H1 (cell line): ENCODE data around the gene SEMA3D. TPM values are rescaled to one million over a fixed set of nuclear protein-coding genes. Genes with fewer than 3 reads are reported as not detected.

Source experiments
- CTCF ChIA-PET: fragments of 300-600 bp; sonication (Branson Sonifier 250); formaldehyde crosslinking; loops from one replicate; lab custom pipeline; 2021; ENCODE audit not compliant: partially characterized antibody; lab: Charles Lee
- POLR2A ChIA-PET: fragments of 300-600 bp; sonication (Branson Sonifier 250); formaldehyde crosslinking; loops from one replicate; lab custom pipeline; 2021; ENCODE audit warnings: inconsistent platforms; ENCODE audit not compliant: partially characterized antibody; lab: Charles Lee
- DNase-seq, 2 experiments: peaks; one replicate each; pipeline versions ENCODE4 v3.0.0 to v3.0.0-alpha.2; 2010 to 2022; ENCODE audit warnings: low spot score in 2 of 2, low read depth in 1 of 2, mixed read lengths in 1 of 2
- FAIRE-seq: peaks from 2 replicates; lab custom pipeline; 2011; peaks lifted over from hg19 to GRCh38; lab: Jason Lieb, UNC
- H2AFZ ChIP-seq: 2 replicates; pipeline ENCODE4 v1.8.1; 2012; ENCODE audit warnings: low read length, inconsistent platforms
- H2AK5ac ChIP-seq: 2 replicates; pipeline ENCODE4 v1.6.1; 2013; ENCODE audit warnings: low read depth, low read length
- H2BK120ac ChIP-seq: replicated peaks from 2 replicates; pipeline ENCODE3; 2013; ENCODE audit warnings: low read depth, low read length, inconsistent platforms
- H2BK12ac ChIP-seq: 2 replicates; pipeline ENCODE4 v1.6.1; 2013; ENCODE audit warnings: low read depth, low read length
- H2BK15ac ChIP-seq: 2 replicates; pipeline ENCODE4 v1.6.1; 2013; ENCODE audit warnings: low read length
- H2BK20ac ChIP-seq: 2 replicates; pipeline ENCODE4 v1.6.1; 2013; ENCODE audit warnings: low read length
- H2BK5ac ChIP-seq: 2 replicates; pipeline ENCODE4 v1.6.1; 2013; ENCODE audit warnings: low read depth, low read length
- H3K14ac ChIP-seq: 2 replicates; pipeline ENCODE4 v1.6.1; 2013; ENCODE audit warnings: inconsistent platforms; ENCODE audit not compliant: insufficient read length
- H3K18ac ChIP-seq: 2 replicates; pipeline ENCODE4 v1.6.1; 2013; ENCODE audit warnings: low read length; ENCODE audit errors: extremely low read depth
- H3K23ac ChIP-seq: 2 replicates; pipeline ENCODE4 v1.6.1; 2013; ENCODE audit warnings: inconsistent platforms; ENCODE audit not compliant: insufficient read length
- H3K23me2 ChIP-seq: 2 replicates; pipeline ENCODE4 v1.6.1; 2013; ENCODE audit warnings: low read depth, low read length
- H3K27ac ChIP-seq: 2 replicates; pipeline ENCODE4 v1.6.1; 2011; ENCODE audit warnings: low read depth, low read length, inconsistent platforms
- H3K27me3 ChIP-seq, 4 experiments: replicated peaks in 1 of 4; 1 replicate in 1 of 4; 2 replicates in 3 of 4; pipeline versions ENCODE4 v1.6.1 to v1.8.1; 2011 to 2013; ENCODE audit warnings: low read length in 3 of 4, mild to moderate bottlenecking in 3 of 4, inconsistent platforms in 2 of 4, mixed read lengths in 2 of 4, moderate library complexity in 1 of 4; ENCODE audit not compliant: control insufficient read depth in 3 of 4, insufficient read depth in 3 of 4; ENCODE audit errors: extremely low read depth in 1 of 4
- H3K36me3 ChIP-seq, 4 experiments: 2 replicates each; pipeline versions ENCODE4 v1.6.1 to v1.8.1; 2011 to 2013; ENCODE audit warnings: mild to moderate bottlenecking in 4 of 4, low read length in 3 of 4, moderate library complexity in 2 of 4, control low read depth in 1 of 4, inconsistent platforms in 1 of 4; ENCODE audit not compliant: insufficient read depth in 4 of 4, control insufficient read depth in 2 of 4
- H3K4ac ChIP-seq: replicated peaks from 2 replicates; pipeline ENCODE3; 2013; ENCODE audit warnings: low read length, low read depth, mixed read lengths, inconsistent platforms; ENCODE audit not compliant: insufficient read length
- H3K4me1 ChIP-seq, 4 experiments: replicated peaks in 1 of 4; 1 replicate in 1 of 4; 2 replicates in 3 of 4; pipeline versions ENCODE4 v1.6.1 to v1.8.1; 2011 to 2013; ENCODE audit warnings: low read length in 3 of 4, inconsistent platforms in 2 of 4, mixed read lengths in 1 of 4; ENCODE audit not compliant: insufficient read depth in 4 of 4, control insufficient read depth in 3 of 4
- H3K4me2 ChIP-seq, 2 experiments: 2 replicates each; pipeline versions ENCODE4 v1.6.1 to v1.8.1; 2011 to 2013; ENCODE audit warnings: low read depth in 2 of 2, low read length in 2 of 2, control low read depth in 1 of 2, inconsistent platforms in 1 of 2, mild to moderate bottlenecking in 1 of 2; ENCODE audit not compliant: insufficient read depth in 1 of 2
- H3K4me3 ChIP-seq, 4 experiments: fragments of 200-600, 300-600 bp in 1 of 4; sonication (generic), shearing (Covaris generic), sonication (Bioruptor Twin) in 1 of 4; 2 replicates each; pipeline versions ENCODE4 v1.5.1 to v1.8.1; 2011 to 2016; ENCODE audit warnings: low read length in 4 of 4, low read depth in 3 of 4, control low read depth in 2 of 4, inconsistent platforms in 2 of 4, mild to moderate bottlenecking in 2 of 4, mixed read lengths in 1 of 4, moderate library complexity in 1 of 4; ENCODE audit not compliant: insufficient read depth in 2 of 4; ENCODE audit errors: extremely low read depth in 1 of 4
- H3K56ac ChIP-seq: replicated peaks from 2 replicates; pipeline ENCODE3; 2013; ENCODE audit warnings: low read depth, mild to moderate bottlenecking, mixed read lengths, low read length, inconsistent platforms; ENCODE audit not compliant: insufficient read length
- H3K79me1 ChIP-seq: 2 replicates; pipeline ENCODE4 v1.6.1; 2013; ENCODE audit warnings: low read depth, low read length, control low read depth
- H3K79me2 ChIP-seq, 2 experiments: 2 replicates each; pipeline versions ENCODE4 v1.6.1 to v1.8.1; 2012 to 2013; ENCODE audit warnings: low read length in 2 of 2, mild to moderate bottlenecking in 2 of 2, inconsistent platforms in 1 of 2; ENCODE audit not compliant: insufficient read depth in 2 of 2, control insufficient read depth in 1 of 2
- H3K9ac ChIP-seq, 4 experiments: replicated peaks in 1 of 4; 1 replicate in 1 of 4; 2 replicates in 3 of 4; pipeline versions ENCODE4 v1.6.1 to v1.8.1; 2011 to 2013; ENCODE audit warnings: low read depth in 3 of 4, low read length in 3 of 4, control low read depth in 2 of 4, mild to moderate bottlenecking in 2 of 4, moderate library complexity in 2 of 4, inconsistent platforms in 1 of 4; ENCODE audit errors: extremely low read depth in 1 of 4
- H3K9me3 ChIP-seq, 2 experiments: 2 replicates each; pipeline versions ENCODE4 v1.6.1 to v1.8.1; 2012 to 2013; ENCODE audit warnings: mild to moderate bottlenecking in 2 of 2, moderate library complexity in 2 of 2, control low read depth in 1 of 2, inconsistent platforms in 1 of 2, low read depth in 1 of 2, low read length in 1 of 2, mixed read lengths in 1 of 2; ENCODE audit not compliant: insufficient read depth in 2 of 2
- H4K20me1 ChIP-seq, 2 experiments: replicated peaks in 1 of 2; 2 replicates each; pipeline versions ENCODE3 to v1.8.1; 2011 to 2013; ENCODE audit warnings: inconsistent platforms in 2 of 2, low read length in 2 of 2, mild to moderate bottlenecking in 1 of 2; ENCODE audit not compliant: insufficient read depth in 2 of 2, control insufficient read depth in 1 of 2
- H4K5ac ChIP-seq: 2 replicates; pipeline ENCODE4 v1.6.1; 2013; ENCODE audit warnings: low read length, low read depth, mixed read lengths, inconsistent platforms; ENCODE audit not compliant: insufficient read length
- H4K8ac ChIP-seq: 2 replicates; pipeline ENCODE4 v1.8.0; 2013; ENCODE audit warnings: mild to moderate bottlenecking, moderate library complexity, low read length, inconsistent platforms; ENCODE audit not compliant: insufficient read depth; ENCODE audit errors: extremely low read depth
- H4K91ac ChIP-seq: replicated peaks from 2 replicates; pipeline ENCODE3; 2013; ENCODE audit warnings: low read length, mixed read lengths, inconsistent platforms; ENCODE audit not compliant: insufficient read length
- CREB1 ChIP-seq: IDR thresholded peaks from 2 replicates; pipeline ENCODE4 v1.6.1; 2012; ENCODE audit warnings: inconsistent platforms
- CTCF ChIP-seq, 3 experiments: IDR thresholded peaks; 1 replicate in 2 of 3; 2 replicates in 1 of 3; pipeline versions ENCODE4 v1.5.1 to v1.6.1; 2011; ENCODE audit warnings: low read length in 3 of 3, mild to moderate bottlenecking in 3 of 3, inconsistent platforms in 2 of 3, low read depth in 1 of 3, moderate library complexity in 1 of 3; ENCODE audit not compliant: insufficient read depth in 1 of 3; ENCODE audit errors: control extremely low read depth in 1 of 3
- JUN ChIP-seq: IDR thresholded peaks from 2 replicates; pipeline ENCODE4 v1.6.1; 2011; ENCODE audit warnings: low read depth, mild to moderate bottlenecking, improper control_type of control experiment, low read length
- PHF8 ChIP-seq: fragments of 200-600 bp; sonication (generic); conservative IDR thresholded peaks from 2 replicates; pipeline ENCODE4 v1.7.1; 2012; ENCODE audit warnings: low read depth, mild to moderate bottlenecking, inconsistent platforms, low read length, moderate library complexity
- RBBP5 ChIP-seq: IDR thresholded peaks from 2 replicates; pipeline ENCODE4 v1.7.1; 2012; ENCODE audit warnings: low read depth, mild to moderate bottlenecking, inconsistent platforms, low read length, moderate library complexity, borderline replicate concordance
- RNF2 ChIP-seq: fragments of 200-900, 300-1000 bp; sonication (generic); IDR thresholded peaks from 2 replicates; pipeline ENCODE4 v1.7.1; 2016; ENCODE audit warnings: borderline replicate concordance, low read depth, mild to moderate bottlenecking, antibody characterized with exemption, low read length; ENCODE audit not compliant: poor library complexity, severe bottlenecking; ENCODE audit errors: missing control alignments
- SP1 ChIP-seq: IDR thresholded peaks from 2 replicates; pipeline ENCODE4 v1.6.1; 2011; ENCODE audit warnings: low read depth, low read length
- TAF7 ChIP-seq: optimal IDR thresholded peaks from 2 replicates; pipeline ENCODE3; 2011; ENCODE audit warnings: low read depth, mild to moderate bottlenecking, inconsistent platforms, low read length, moderate library complexity, borderline replicate concordance
- WGBS, 2 experiments: shearing (Covaris generic) in 1 of 2; methylation state at CpG; one replicate each; pipeline versions ENCODE4 v1.1.6 to v1.1.7; 2013 to 2015; ENCODE audit warnings: low lambda C conversion rate in 2 of 2, mixed read lengths in 2 of 2, inconsistent platforms in 1 of 2, low coverage in 1 of 2, missing lambda C conversion rate in 1 of 2; ENCODE audit not compliant: insufficient replicate concordance in 2 of 2, insufficient coverage in 1 of 2, insufficient read length in 1 of 2; ENCODE audit errors: extremely low coverage in 1 of 2, missing lambda C conversion rate in 1 of 2; 5-methylcytosine and 5-hydroxymethylcytosine counted together
- polyA plus RNA-seq, 7 experiments: library from polyadenylated mRNA; depleted of rRNA in 3 of 7; stranded (reverse) in 5 of 7; unstranded in 2 of 7; fragments of >200 nt in 5 of 7; fragments of 200-250 nt in 2 of 7; gene quantifications; 1 replicate in 5 of 7; 2 replicates in 1 of 7; 4 replicates in 1 of 7; pipeline versions ENCODE4 v1.2.1 to v1.2.3, GENCODE V29; 2011 to 2013; ENCODE audit warnings: missing spikeins in 2 of 7, mixed read lengths in 2 of 7
- total RNA-seq: library from RNA; stranded (reverse); fragmentation: NEBNext Ultra II Directional; extraction: Animal tissue kit (Norgen Biotek cat#: 25700); gene quantifications from 2 replicates; pipeline ENCODE4 v1.2.1, GENCODE V29; 2021

SEMA3D gene
- total and polyA plus RNA-seq, 2 of the 8 experiments (the other 6 are each of a cell fraction or from before 2014, with no cell fraction given) = 1.6 to 3.5 TPM

GRCh38 chr7:85114342-85114741, 72.5 kb downstream of the SEMA3D start:
- Histone ChIP-seq H3K9ac (no peak overlapping the region), H3K79me1 (no peaks in the 10 kb centered on the region), H3K14ac (no peak overlapping the region), H3K9me3 (no peaks in the 10 kb centered on the region), H4K5ac (no peak overlapping the region), H2BK5ac (no peak overlapping the region), H3K4me1 (no peaks in the 10 kb centered on the region), H4K20me1 (no peaks in the 10 kb centered on the region), H3K27ac (no peak overlapping the region), H2BK20ac (no peak overlapping the region), H3K56ac (no peak overlapping the region), H3K4me2 (no peak overlapping the region), H3K27me3 (no peaks in the 10 kb centered on the region), H3K36me3 (no peaks in the 10 kb centered on the region), H2AK5ac (no peak overlapping the region), H2BK12ac (no peak overlapping the region), H3K18ac (no peak overlapping the region), H3K23me2 (no peaks in the 10 kb centered on the region), H3K23ac (no peak overlapping the region), H2BK120ac (no peak overlapping the region), H2AFZ (no peak overlapping the region), H3K79me2 (no peaks in the 10 kb centered on the region), H3K4me3 (no peak overlapping the region), H4K91ac (no peak overlapping the region), H3K4ac (no peak overlapping the region), H4K8ac (no peak overlapping the region), H2BK15ac (no peak overlapping the region)
- ChIA-PET POLR2A (no interaction called here), CTCF (interaction anchor here (1.0 kb wide), 1 partner anchor 12 kb away, joined by 4 read pairs; no protein-coding TSS in a partner anchor)
- TF ChIP-seq RBBP5 = no peak
- no peak for TF ChIP-seq RNF2
- no peak for TF ChIP-seq SP1
- TF ChIP-seq PHF8 = no peak
- TF ChIP-seq TAF7 = no peak
- TF ChIP-seq CTCF (IDR thresholded peaks at IDR 0.05; ENCODE audit: control extremely low read depth in 1 of 3, insufficient read depth in 1 of 3, low read depth in 1 of 3, low read length in 3 of 3) = no peak
- TF ChIP-seq JUN = no peak
- no peak for TF ChIP-seq CREB1
- 84% methylated on average over 4 of the region's 4 CpGs; no CpG with 5 or more reads in 1 of the 2 experiments for WGBS, 2 experiments
- FAIRE-seq (no peak), DNase-seq (no peak)
